ENCODE data around the gene TMEM107.
"Not testable (repeated sequence)": the region's sequence is repeated elsewhere in the genome, so short reads cannot be mapped to it uniquely, and the experiment has no call there.

TMEM107 gene

GRCh38 chr17:8185582-8186445, 9.6 kb upstream of the TMEM107 start:
- DNase-seq (ENCODE audit: low spot score): peak; percentile 73
- no peak for TF ChIP-seq CTCF (IDR thresholded peaks at IDR 0.05; ENCODE audit: extremely low read depth, insufficient read depth, missing control alignments)
- in situ Hi-C loops (cut with MboI; ENCODE audit: low pct_unique_long_range_greater_than_20kb, low sequenced_read_pairs, unreplicated experiment): no loop called here

DNA sequence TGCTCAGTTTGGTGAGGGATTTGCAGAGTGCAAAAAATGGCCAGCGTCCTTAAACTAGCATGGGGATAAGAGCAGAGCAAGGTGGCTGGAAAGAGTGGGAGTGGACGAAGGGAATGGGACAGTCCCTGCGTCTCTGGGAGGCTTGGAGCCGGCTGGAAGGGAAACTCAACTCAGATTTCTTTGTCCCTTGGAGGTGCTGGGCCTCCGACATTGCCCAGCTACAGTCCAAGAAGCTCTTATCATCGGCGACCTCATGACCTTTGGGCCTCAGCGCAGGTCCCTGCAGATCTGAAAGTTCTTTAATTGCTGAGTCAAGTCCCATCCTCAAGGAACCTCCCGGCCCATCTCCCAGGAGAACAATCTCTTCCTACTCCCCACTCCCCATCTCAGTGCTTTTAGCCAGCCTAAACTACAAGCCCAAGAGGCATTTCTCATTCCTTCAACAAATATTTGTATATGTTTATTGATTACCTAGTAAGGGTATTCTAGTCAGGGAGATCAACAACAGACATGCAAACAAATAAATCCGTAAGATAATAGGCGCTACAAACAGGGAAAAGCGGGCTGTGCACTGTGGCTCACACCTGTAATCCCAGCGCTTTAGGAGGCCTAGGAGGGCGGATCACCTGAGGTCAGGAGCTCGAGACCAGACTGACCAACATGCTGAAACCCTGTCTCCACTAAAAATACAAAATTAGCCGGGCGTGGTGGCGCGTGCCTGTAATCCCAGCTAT, 985 bp upstream of the TMEM107 start:
- in situ Hi-C loops (cut with MboI; ENCODE audit: low pct_unique_long_range_greater_than_20kb, low sequenced_read_pairs, unreplicated experiment): no loop called here
- DNase-seq (ENCODE audit: low spot score): no peak
- no peak for TF ChIP-seq CTCF (IDR thresholded peaks at IDR 0.05; ENCODE audit: extremely low read depth, insufficient read depth, missing control alignments)

DNA sequence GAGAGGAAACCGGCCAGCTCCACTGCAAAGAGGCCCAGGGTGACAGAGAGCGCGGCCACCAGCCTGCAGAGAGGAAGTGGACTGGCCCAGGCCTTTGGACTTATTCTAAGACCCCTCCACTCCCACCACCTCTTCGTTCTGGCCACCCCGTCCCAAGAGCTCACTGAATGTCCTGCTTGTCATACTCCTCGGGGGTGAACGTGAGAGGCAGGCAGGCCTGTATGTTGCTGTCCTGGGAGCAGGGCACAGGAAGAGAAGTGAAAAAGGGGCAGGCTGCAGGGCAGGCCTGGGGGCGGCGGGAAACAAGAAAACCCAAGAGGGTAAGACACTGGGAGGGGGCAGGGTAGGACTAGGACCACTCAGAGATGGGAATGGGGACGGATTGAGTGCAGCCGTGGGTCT, 384 bp downstream of the TMEM107 start:
- DNase-seq (ENCODE audit: low spot score): no peak
- no peak for TF ChIP-seq CTCF (IDR thresholded peaks at IDR 0.05; ENCODE audit: extremely low read depth, insufficient read depth, missing control alignments)
- in situ Hi-C loops (cut with MboI; ENCODE audit: low pct_unique_long_range_greater_than_20kb, low sequenced_read_pairs, unreplicated experiment): no loop called here

- in situ Hi-C loops (cut with MboI; ENCODE audit: low pct_unique_long_range_greater_than_20kb, low sequenced_read_pairs, unreplicated experiment): no loop called here
- TF ChIP-seq CTCF (IDR thresholded peaks at IDR 0.05; ENCODE audit: extremely low read depth, insufficient read depth, missing control alignments): no peak
- DNase-seq (ENCODE audit: low spot score): no peak
Measured at GRCh38 chr17:8173871-8174322, 2.3 kb downstream of the TMEM107 start.

DNA sequence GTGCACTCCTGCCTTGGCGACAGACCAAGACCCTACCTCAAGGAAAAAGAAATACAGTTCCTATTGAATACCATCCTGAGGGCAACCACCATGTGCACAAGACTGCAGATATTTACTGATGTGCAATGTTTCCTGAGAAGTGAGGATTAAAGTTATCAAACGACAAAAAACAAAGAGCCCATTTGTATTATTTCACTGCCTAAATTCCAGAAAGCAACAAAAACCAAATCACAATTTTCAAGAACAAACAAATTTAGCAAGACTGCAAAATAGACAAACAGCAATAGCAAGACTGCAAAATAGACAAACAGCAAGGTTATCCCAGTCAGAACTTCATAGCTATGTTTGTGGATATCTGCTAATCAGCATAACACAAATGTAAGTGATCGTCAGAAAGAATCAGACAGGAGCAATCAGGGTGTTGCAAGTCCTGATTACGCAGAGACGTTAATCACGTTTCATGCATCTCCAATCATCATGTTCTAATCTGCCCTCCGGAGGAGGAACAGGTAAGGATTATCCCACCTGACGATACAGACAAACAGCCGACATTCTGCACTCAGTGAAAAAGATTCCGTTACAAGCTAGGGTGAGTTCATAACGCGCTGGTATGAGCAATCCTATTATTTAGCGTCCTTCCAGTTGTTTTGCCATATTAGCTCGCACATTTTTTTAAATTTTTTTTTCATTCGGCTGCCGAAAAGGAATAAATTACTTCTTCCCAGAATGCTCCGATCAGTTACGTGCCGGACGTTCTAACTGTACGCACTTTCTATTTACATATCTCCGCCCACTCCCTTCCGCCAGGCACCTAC, 2.9 kb downstream of the TMEM107 start:
- no peak for TF ChIP-seq CTCF (IDR thresholded peaks at IDR 0.05; ENCODE audit: extremely low read depth, insufficient read depth, missing control alignments)
- in situ Hi-C loops (cut with MboI; ENCODE audit: low pct_unique_long_range_greater_than_20kb, low sequenced_read_pairs, unreplicated experiment): no loop called here
- peak; percentile 89 for DNase-seq (ENCODE audit: low spot score)

GRCh38 chr17:8170186-8170585, 6.0 kb downstream of the TMEM107 start:
- DNase-seq (ENCODE audit: low spot score); in situ Hi-C loops (cut with MboI; ENCODE audit: low pct_unique_long_range_greater_than_20kb, low sequenced_read_pairs, unreplicated experiment): not testable (repeated sequence)
